ENCODE results near the gene MARCHF3. TPM values are rescaled to one million over a fixed set of nuclear protein-coding genes. Genes with fewer than 3 reads are reported as not detected.
A peak's percentile ranks its signal among the peaks of the same experiment; 100 is the strongest.

The MARCHF3 gene
- total and polyA plus RNA-seq, 2 donors (not counting 3 experiments of a cell fraction or from before 2014, with no cell fraction given), result 31.9 to 35.0 TPM

GRCh38 chr5:127068493-127069214 lies 38.3 kb upstream of the MARCHF3 start:
- H3K4me1 ChIP-seq (ENCODE audit: control insufficient read depth, extremely low read depth, insufficient read depth, low read length), result peaks cover 40% of the 10 kb centered on the region
- H3K27me3 ChIP-seq (ENCODE audit: control insufficient read depth in 2 of 2, insufficient read depth in 2 of 2, low read length in 2 of 2), result no peaks in the 10 kb centered on the region
- FAIRE-seq (peak; percentile 24), DNase-seq (ENCODE audit: low read depth, low spot score) (peak; percentile 67)
- H3K9me1 ChIP-seq (replicated peaks; ENCODE audit: control insufficient read depth, extremely low read depth, insufficient read depth, low read length), result no peaks in the 10 kb centered on the region
- H3K9ac ChIP-seq (replicated peaks; ENCODE audit: extremely low read depth, insufficient read depth, low read length), result no peak overlapping the region
- intact Hi-C loops (cut with micrococcal nuclease), result no loop called here
- POLR2A ChIA-PET, result no interaction called here
- H3K79me2 ChIP-seq (ENCODE audit: control insufficient read depth, insufficient read depth, low read length), result no peaks in the 10 kb centered on the region
- no peak overlapping the region for H3K4me2 ChIP-seq (ENCODE audit: insufficient read depth, low read length)
- CTCF ChIA-PET, result no interaction called here
- H2AFZ ChIP-seq (ENCODE audit: low read depth, low read length), result no peak overlapping the region
- BruUV-seq (replicated peaks), result no TSS peak
- H3K36me3 ChIP-seq (ENCODE audit: control insufficient read depth in 2 of 2, extremely low read depth in 1 of 2, insufficient read depth in 2 of 2, low read length in 2 of 2), result no peaks in the 10 kb centered on the region
- H3K4me3 ChIP-seq (replicated peaks in 1 of 3; ENCODE audit: insufficient read depth in 1 of 3, low read depth in 1 of 3, low read length in 3 of 3), result no peak overlapping the region
- TF ChIP-seq EZH2 (IDR thresholded peaks at IDR 0.05; ENCODE audit: borderline replicate concordance, low read depth, low read length, severe bottlenecking), result no peak
- no peak for TF ChIP-seq MYC (IDR thresholded peaks at IDR 0.05; ENCODE audit: low read depth, low read length)
- no peak for TF ChIP-seq POLR2A (IDR thresholded peaks at IDR 0.05; ENCODE audit: low read depth, low read length)
- TF ChIP-seq FOS (IDR thresholded peaks at IDR 0.05; ENCODE audit: borderline replicate concordance, insufficient read depth, low read length), result no peak
- H3K9me3 ChIP-seq (replicated peaks; ENCODE audit: control insufficient read depth, insufficient read depth, low read length), result no peaks in the 10 kb centered on the region
- H3K27ac ChIP-seq (ENCODE audit: insufficient read depth, low read depth, low read length), result no peak overlapping the region
- H4K20me1 ChIP-seq (replicated peaks; ENCODE audit: control insufficient read depth, extremely low read depth, insufficient read depth, low read length), result no peaks in the 10 kb centered on the region
- dilution Hi-C loops (cut with MboI; ENCODE audit: extremely low pct_ligation_motif_present, low sequenced_read_pairs), result no loop called here

DNA sequence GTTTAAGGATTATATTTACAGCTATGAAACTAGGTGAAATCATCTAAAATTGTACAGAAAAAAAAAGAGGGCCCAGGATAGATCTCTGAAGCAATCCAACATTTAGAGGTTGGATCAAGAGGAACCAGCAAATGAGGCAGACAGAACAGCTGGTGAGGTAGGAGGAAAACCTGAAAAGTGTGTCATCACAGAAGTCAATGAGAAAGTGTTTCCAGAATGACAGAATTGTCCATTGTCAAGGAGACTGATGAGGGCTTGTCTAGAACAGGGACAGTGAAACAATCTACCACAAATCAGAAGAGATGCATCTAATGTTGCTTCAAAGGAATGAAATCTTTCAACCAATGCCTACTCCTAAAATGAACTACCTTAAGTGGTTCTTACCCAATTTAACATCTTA lies 36.4 kb upstream of the MARCHF3 start:
- no peaks in the 10 kb centered on the region for H3K9me1 ChIP-seq (replicated peaks; ENCODE audit: control insufficient read depth, extremely low read depth, insufficient read depth, low read length)
- CTCF ChIA-PET, result no interaction called here
- intact Hi-C loops (cut with micrococcal nuclease), result no loop called here
- H3K4me3 ChIP-seq (replicated peaks in 1 of 3; ENCODE audit: insufficient read depth in 1 of 3, low read depth in 1 of 3, low read length in 3 of 3), result no peak overlapping the region
- BruUV-seq (replicated peaks), result no TSS peak
- TF ChIP-seq GATA2 (IDR thresholded peaks at IDR 0.05; ENCODE audit: insufficient read depth, insufficient read length, low read depth, low read length), result no peak
- no peak for TF ChIP-seq EZH2 (IDR thresholded peaks at IDR 0.05; ENCODE audit: borderline replicate concordance, low read depth, low read length, severe bottlenecking)
- TF ChIP-seq MAX (IDR thresholded peaks at IDR 0.05; ENCODE audit: insufficient read depth, insufficient read length), result no peak
- TF ChIP-seq POLR2A (IDR thresholded peaks at IDR 0.05; ENCODE audit: low read depth, low read length), result no peak
- TF ChIP-seq FOS (IDR thresholded peaks at IDR 0.05; ENCODE audit: borderline replicate concordance, insufficient read depth, low read length), result no peak
- no peak for TF ChIP-seq MYC (IDR thresholded peaks at IDR 0.05; ENCODE audit: low read depth, low read length)
- TF ChIP-seq POLR2AphosphoS5 (IDR thresholded peaks at IDR 0.05; ENCODE audit: insufficient read depth, low read depth, low read length), result no peak
- TF ChIP-seq JUN (IDR thresholded peaks at IDR 0.05; ENCODE audit: borderline replicate concordance, insufficient read depth, insufficient read length, low read depth), result no peak
- TF ChIP-seq, protein P1, sequence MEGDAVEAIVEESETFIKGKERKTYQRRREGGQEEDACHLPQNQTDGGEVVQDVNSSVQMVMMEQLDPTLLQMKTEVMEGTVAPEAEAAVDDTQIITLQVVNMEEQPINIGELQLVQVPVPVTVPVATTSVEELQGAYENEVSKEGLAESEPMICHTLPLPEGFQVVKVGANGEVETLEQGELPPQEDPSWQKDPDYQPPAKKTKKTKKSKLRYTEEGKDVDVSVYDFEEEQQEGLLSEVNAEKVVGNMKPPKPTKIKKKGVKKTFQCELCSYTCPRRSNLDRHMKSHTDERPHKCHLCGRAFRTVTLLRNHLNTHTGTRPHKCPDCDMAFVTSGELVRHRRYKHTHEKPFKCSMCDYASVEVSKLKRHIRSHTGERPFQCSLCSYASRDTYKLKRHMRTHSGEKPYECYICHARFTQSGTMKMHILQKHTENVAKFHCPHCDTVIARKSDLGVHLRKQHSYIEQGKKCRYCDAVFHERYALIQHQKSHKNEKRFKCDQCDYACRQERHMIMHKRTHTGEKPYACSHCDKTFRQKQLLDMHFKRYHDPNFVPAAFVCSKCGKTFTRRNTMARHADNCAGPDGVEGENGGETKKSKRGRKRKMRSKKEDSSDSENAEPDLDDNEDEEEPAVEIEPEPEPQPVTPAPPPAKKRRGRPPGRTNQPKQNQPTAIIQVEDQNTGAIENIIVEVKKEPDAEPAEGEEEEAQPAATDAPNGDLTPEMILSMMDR (IDR thresholded peaks at IDR 0.05; ENCODE audit: extremely low read depth in 1 of 2, insufficient read depth in 1 of 2, low read depth in 1 of 2, low read length in 2 of 2), result no peak
- no peak overlapping the region for H2AFZ ChIP-seq (ENCODE audit: low read depth, low read length)
- POLR2A ChIA-PET, result no interaction called here
- H3K9me3 ChIP-seq (replicated peaks; ENCODE audit: control insufficient read depth, insufficient read depth, low read length), result no peaks in the 10 kb centered on the region
- H3K27me3 ChIP-seq (ENCODE audit: control insufficient read depth in 2 of 2, insufficient read depth in 2 of 2, low read length in 2 of 2), result no peaks in the 10 kb centered on the region
- dilution Hi-C loops (cut with MboI; ENCODE audit: extremely low pct_ligation_motif_present, low sequenced_read_pairs), result no loop called here
- no peaks in the 10 kb centered on the region for H3K36me3 ChIP-seq (ENCODE audit: control insufficient read depth in 2 of 2, extremely low read depth in 1 of 2, insufficient read depth in 2 of 2, low read length in 2 of 2)
- no peak overlapping the region for H3K27ac ChIP-seq (ENCODE audit: insufficient read depth, low read depth, low read length)
- H3K79me2 ChIP-seq (ENCODE audit: control insufficient read depth, insufficient read depth, low read length), result no peaks in the 10 kb centered on the region
- DNase-seq (ENCODE audit: low read depth, low spot score) (no peak), FAIRE-seq (no peak)
- no peak overlapping the region for H3K9ac ChIP-seq (replicated peaks; ENCODE audit: extremely low read depth, insufficient read depth, low read length)
- H3K4me1 ChIP-seq (ENCODE audit: control insufficient read depth, extremely low read depth, insufficient read depth, low read length), result peaks cover 31% of the 10 kb centered on the region
- H4K20me1 ChIP-seq (replicated peaks; ENCODE audit: control insufficient read depth, extremely low read depth, insufficient read depth, low read length), result no peaks in the 10 kb centered on the region
- no peak overlapping the region for H3K4me2 ChIP-seq (ENCODE audit: insufficient read depth, low read length)

All from endothelial cell of umbilical vein (primary cell).